Pons (tissue), 1 donor: ENCODE measurements around the gene YBEY.
"Not testable (repeated sequence)": the region's sequence is repeated elsewhere in the genome, so short reads cannot be mapped to it uniquely, and the experiment has no call there.

ENCODE experiments used
- DNase-seq: peaks from one replicate; pipeline ENCODE4 v3.0.0-alpha.2; 2016; ENCODE audit warnings: low spot score

YBEY gene

GRCh38 chr21:46285761-46286647, at the start of gene YBEY:
TSS of gene YBEY (plus strand) at chr21:46286342. CDS start at chr21:46286914, 572 bp downstream.
- peak; percentile 69 for DNase-seq

GRCh38 chr21:46237474-46237873, 48.7 kb upstream of the YBEY start:
- DNase-seq: no peak

GRCh38 chr21:46239817-46240325, 46.3 kb upstream of the YBEY start:
- DNase-seq: no peak

GRCh38 chr21:46241577-46241976, 44.6 kb upstream of the YBEY start:
- not testable (repeated sequence) for DNase-seq

- no peak for DNase-seq
Observed at GRCh38 chr21:46243325-46243724, 42.8 kb upstream of the YBEY start.

- DNase-seq: no peak
Observed at GRCh38 chr21:46243960-46244361, 42.2 kb upstream of the YBEY start.

GRCh38 chr21:46244602-46245001, 41.5 kb upstream of the YBEY start:
- DNase-seq: no peak

- DNase-seq: no peak
Observed at GRCh38 chr21:46245213-46245915, 40.8 kb upstream of the YBEY start.

GRCh38 chr21:46246345-46246744, 39.8 kb upstream of the YBEY start:
- no peak for DNase-seq

GRCh38 chr21:46247699-46248421, 38.3 kb upstream of the YBEY start:
- DNase-seq: no peak

- no peak for DNase-seq
Observed at GRCh38 chr21:46248422-46248782, 37.7 kb upstream of the YBEY start.

GRCh38 chr21:46248827-46249226, 37.3 kb upstream of the YBEY start:
- DNase-seq: no peak

GRCh38 chr21:46250146-46250725, 35.9 kb upstream of the YBEY start:
- no peak for DNase-seq

- DNase-seq: no peak
Observed at GRCh38 chr21:46252840-46253239, 33.3 kb upstream of the YBEY start.

- DNase-seq: no peak
Observed at GRCh38 chr21:46253610-46254124, 32.5 kb upstream of the YBEY start.

GRCh38 chr21:46254208-46254975, 31.8 kb upstream of the YBEY start:
- DNase-seq: no peak

GRCh38 chr21:46255166-46255565, 31.0 kb upstream of the YBEY start:
- no peak for DNase-seq

GRCh38 chr21:46255758-46256337, 30.3 kb upstream of the YBEY start:
- no peak for DNase-seq

GRCh38 chr21:46256501-46256994, 29.6 kb upstream of the YBEY start:
- no peak for DNase-seq

- DNase-seq: no peak
Observed at GRCh38 chr21:46264046-46264689, 22.0 kb upstream of the YBEY start.
